ENCODE measurements around the gene TLE4.

DNA sequence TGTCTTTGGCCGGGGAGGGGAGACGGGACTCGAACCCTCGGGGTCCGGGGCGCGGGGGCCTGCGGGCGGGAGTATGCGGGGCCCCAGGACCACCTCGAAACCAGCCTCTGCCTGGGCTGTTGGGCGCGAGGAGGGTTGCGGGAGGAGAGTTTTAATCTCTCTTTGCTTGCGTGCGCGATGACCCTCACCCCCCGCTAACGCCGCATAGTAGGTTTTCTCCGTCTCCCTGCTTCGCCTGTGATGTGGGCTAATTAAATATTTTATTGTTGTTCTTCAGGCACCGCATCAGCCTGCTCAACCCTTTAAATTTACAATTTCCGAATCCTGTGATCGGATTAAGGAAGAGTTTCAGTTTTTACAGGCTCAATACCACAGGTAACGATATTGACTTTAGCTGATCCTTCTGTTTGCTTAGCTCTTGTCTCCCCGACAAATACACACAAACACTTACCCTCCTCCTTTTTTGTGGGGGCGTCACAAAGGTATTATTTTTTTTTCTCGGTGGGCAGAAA is 1.7 kb downstream of the TLE4 start:
- TF ChIP-seq, protein P1, sequence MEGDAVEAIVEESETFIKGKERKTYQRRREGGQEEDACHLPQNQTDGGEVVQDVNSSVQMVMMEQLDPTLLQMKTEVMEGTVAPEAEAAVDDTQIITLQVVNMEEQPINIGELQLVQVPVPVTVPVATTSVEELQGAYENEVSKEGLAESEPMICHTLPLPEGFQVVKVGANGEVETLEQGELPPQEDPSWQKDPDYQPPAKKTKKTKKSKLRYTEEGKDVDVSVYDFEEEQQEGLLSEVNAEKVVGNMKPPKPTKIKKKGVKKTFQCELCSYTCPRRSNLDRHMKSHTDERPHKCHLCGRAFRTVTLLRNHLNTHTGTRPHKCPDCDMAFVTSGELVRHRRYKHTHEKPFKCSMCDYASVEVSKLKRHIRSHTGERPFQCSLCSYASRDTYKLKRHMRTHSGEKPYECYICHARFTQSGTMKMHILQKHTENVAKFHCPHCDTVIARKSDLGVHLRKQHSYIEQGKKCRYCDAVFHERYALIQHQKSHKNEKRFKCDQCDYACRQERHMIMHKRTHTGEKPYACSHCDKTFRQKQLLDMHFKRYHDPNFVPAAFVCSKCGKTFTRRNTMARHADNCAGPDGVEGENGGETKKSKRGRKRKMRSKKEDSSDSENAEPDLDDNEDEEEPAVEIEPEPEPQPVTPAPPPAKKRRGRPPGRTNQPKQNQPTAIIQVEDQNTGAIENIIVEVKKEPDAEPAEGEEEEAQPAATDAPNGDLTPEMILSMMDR (conservative IDR thresholded peaks at IDR 0.05; ENCODE audit: low read depth, low read length) = no peak
- TF ChIP-seq RAD21 (IDR thresholded peaks at IDR 0.05; ENCODE audit: low read length) = no peak; the same call in 1 of the 2 replicates
- no peak for TF ChIP-seq USF2 (IDR thresholded peaks at IDR 0.05; ENCODE audit: low read depth, low read length)
- TF ChIP-seq POLR2A (IDR thresholded peaks at IDR 0.05; ENCODE audit: low read depth, low read length) = no peak
- TF ChIP-seq FOS (IDR thresholded peaks at IDR 0.05; ENCODE audit: low read depth, low read length) = no peak
- TF ChIP-seq BHLHE40 (IDR thresholded peaks at IDR 0.05; ENCODE audit: low read depth, low read length) = no peak
- no peak for TF ChIP-seq RCOR1 (IDR thresholded peaks at IDR 0.05; ENCODE audit: insufficient replicate concordance, low read length)
- no peak for TF ChIP-seq MXI1 (IDR thresholded peaks at IDR 0.05; ENCODE audit: borderline replicate concordance, low read depth, low read length)
- TF ChIP-seq CEBPB (IDR thresholded peaks at IDR 0.05; ENCODE audit: low read depth, low read length) = no peak
- no peak for TF ChIP-seq RFX5 (IDR thresholded peaks at IDR 0.05; ENCODE audit: low read depth, low read length)
- TF ChIP-seq SMC3 (IDR thresholded peaks at IDR 0.05; ENCODE audit: low read depth, low read length) = no peak

All from IMR-90 (cell line).